GM21367 (cell line): Measurements from ENCODE around the gene UGT1A7.
"Not testable (repeated sequence)": the region's sequence is repeated elsewhere in the genome, so short reads cannot be mapped to it uniquely, and the experiment has no call there.

Experiments used
- ATAC-seq: cut with Tn5 transposase; IDR thresholded peaks from one replicate; pipeline ENCODE4 v1.9.1; 2021; ENCODE audit not compliant: unreplicated experiment

Gene UGT1A7

GRCh38 chr2:233680361-233681045, 1.2 kb upstream of the UGT1A7 start:
- no peak for ATAC-seq

- no peak for ATAC-seq
Observed at GRCh38 chr2:233684640-233685039, 2.9 kb downstream of the UGT1A7 start.

DNA sequence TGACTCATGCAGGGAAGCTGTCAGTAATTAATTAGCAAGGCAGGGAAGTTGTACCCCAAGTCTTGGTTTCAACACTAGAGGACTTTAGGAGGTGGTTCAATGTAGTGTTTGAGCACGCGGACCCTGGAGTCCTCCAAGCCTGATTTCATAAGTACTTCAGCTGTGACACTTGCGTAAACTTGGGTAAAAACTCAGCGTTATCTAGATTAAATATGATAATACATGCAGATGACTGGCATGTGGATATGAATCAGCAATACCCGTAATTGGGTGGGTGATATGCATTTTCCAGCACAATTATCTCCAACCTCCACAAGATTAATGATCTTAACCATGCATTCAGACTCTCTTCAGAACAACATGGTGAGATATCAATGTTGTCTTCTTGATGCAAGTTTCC, 5.2 kb downstream of the UGT1A7 start:
- no peak for ATAC-seq

GRCh38 chr2:233688341-233688740, 6.6 kb downstream of the UGT1A7 start:
- ATAC-seq = no peak

- ATAC-seq = no peak
Observed at GRCh38 chr2:233689031-233689430, 7.3 kb downstream of the UGT1A7 start.

DNA sequence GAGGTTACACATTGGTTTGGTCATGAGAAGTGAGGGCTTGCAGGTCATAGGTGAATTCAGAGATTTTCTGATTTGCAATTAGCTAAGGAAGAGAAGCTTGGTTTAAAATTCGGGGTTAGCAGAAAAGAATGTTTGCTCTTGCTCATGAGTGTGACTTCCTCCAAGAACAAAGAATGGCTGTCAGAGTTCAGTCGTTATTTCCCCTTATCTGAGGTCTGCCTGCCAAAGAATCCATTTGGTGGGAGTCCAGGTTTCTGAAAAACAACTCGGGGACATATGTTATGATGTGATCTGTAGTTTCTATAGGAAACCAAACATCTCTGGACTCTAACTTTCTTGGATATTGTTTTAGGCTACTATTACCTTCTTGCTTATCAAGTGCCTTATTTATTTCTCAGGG, 7.8 kb downstream of the UGT1A7 start:
- ATAC-seq = no peak

GRCh38 chr2:233690444-233690843, 8.7 kb downstream of the UGT1A7 start:
- ATAC-seq = no peak

- no peak for ATAC-seq
Observed at GRCh38 chr2:233691443-233692433, 10.0 kb downstream of the UGT1A7 start.

DNA sequence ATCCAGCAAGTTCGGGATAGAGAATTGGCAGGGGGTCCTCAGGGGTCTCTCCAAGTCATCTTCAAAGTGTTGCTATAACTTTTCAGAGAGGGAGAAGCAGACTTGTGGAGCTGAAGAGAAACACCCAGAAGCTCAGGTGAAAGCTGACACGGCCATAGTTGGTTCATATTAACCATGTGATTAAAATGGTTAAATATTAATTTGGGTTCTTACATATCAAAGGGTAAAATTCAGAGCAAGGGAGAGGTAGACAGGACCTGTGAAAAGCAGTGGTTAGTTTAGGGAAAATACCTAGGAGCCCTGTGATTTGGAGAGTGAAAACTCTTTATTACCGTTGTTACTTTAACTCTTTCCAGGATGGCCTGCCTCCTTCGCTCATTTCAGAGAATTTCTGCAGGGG, 10.9 kb downstream of the UGT1A7 start, which contains the start of gene UGT1A6:
Gene UGT1A6, plus strand, starts transcription at position 243 of the 400 bp plus-strand sequence. Its CDS starts 115 bp downstream, at position 358.
- no peak for ATAC-seq

DNA sequence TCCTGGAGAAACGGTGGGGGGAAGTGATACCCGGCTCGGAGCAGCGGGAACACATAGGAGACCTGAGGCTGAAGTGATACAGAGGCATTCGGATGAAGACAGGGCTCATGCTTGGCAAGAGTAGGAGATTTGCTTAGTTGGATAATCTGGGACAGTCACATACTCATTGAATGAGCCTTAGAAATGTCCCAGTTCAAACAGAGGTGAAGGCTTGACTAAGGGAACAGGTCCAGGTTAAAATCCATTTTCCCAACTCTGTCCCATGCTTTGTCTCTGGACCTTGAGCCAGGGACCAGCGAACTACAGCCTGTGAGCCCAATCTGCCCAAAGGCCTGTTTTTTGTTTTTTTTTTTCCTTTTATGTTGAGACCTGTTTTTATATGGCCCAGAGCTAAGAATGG, 12.3 kb downstream of the UGT1A7 start:
- no peak for ATAC-seq

- ATAC-seq = no peak
Observed at GRCh38 chr2:233698740-233699139, 17.0 kb downstream of the UGT1A7 start.

DNA sequence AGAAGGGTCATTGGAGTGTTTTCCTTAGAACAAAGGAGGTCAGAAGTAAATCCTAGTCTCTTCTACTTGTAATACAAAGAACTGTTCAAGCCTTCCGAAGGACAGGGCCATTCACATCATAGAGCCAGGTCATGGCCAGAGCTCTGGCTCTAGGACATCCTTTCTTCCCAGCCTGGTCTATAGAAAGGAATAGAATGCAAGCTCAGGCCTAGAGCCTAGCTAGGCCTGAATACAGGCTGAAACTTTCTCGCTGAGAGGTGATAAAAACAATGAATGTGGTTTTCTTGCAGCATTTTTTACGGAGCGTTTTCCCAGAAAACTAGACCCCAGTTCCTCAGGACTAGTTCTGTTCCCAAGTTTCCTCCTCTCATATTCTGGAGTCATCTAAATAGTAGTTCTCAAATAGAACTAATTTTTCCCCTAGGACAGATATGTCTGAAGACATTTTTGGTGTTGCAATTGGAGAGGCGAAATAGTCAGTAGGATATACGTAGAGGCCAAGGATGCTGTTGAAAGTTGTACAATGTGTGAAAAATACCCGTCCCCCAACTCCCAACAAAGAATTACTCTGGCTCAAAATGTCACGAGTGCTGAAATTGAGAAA, 17.8 kb downstream of the UGT1A7 start:
- no peak for ATAC-seq

GRCh38 chr2:233700028-233700635, 18.4 kb downstream of the UGT1A7 start:
- no peak for ATAC-seq

DNA sequence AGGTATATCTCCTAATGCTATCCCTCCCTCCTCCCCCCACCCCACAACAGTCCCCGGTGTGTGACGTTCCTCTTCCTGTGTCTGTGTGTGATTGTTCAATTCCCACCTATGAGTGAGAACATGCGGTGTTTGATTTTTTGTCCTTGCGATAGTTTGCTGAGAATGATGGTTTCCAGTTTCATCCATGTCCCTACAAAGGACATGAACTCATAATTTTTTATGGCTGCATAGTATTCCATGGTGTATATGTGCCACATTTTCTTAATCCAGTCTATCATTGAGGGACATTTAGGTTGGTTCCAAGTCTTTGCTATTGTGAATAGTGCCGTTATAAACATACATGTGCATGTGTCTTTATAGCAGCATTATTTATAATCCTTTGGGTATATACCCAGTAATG, 19.1 kb downstream of the UGT1A7 start:
- not testable (repeated sequence) for ATAC-seq

- ATAC-seq = no peak
Observed at GRCh38 chr2:233702238-233702637, 20.5 kb downstream of the UGT1A7 start.

DNA sequence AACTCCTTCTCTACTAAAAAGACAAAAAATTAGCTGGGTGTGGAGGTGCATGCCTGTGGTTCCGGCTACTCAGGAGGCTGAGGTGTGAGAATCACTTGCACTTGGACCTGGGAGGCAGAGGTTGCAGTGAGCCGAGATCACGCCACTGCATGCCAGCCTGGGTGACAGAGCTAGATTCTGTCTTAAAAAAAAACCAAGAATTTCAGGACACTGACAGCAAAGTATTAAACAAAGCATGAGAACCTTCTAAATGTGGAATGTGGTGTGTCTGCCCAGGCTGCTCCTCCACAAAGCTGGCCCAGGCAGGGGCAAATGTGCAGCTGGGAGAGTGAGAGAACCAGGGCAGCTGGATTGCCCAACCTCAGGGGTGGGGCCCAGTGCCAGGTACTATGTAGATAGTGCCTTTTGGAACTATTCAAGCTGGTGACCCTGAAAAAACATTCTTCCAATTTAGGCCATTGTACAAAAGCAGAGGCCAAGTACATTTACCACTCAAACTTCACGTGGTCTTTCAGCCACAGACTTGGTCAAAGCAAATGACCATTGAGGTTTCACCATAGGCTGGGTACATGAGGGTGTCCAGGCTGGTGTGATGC, 24.3 kb downstream of the UGT1A7 start:
- ATAC-seq = no peak

- ATAC-seq = no peak
Observed at GRCh38 chr2:233706720-233707119, 25.0 kb downstream of the UGT1A7 start.

GRCh38 chr2:233707940-233708644, 26.4 kb downstream of the UGT1A7 start:
- no peak for ATAC-seq

GRCh38 chr2:233708942-233709341, 27.2 kb downstream of the UGT1A7 start:
- ATAC-seq = no peak
